Spinal cord (tissue), 10 donors: ENCODE measurements around the gene RXFP2. TPM values are rescaled to one million over a fixed set of nuclear protein-coding genes. Genes with fewer than 3 reads are reported as not detected.

Experiments used
- DNase-seq, 6 donors: peaks; one replicate each; pipeline versions ENCODE4 v3.0.0 to v3.0.0-alpha.2; 2013 to 2015; ENCODE audit warnings: low spot score in 6 of 6, low read depth in 4 of 6
- H3K27ac ChIP-seq: one replicate; pipeline ENCODE4 v1.5.1; 2013; ENCODE audit warnings: low read depth, low read length, control low read depth
- H3K27me3 ChIP-seq: one replicate; pipeline ENCODE4 v1.6.1; 2013; ENCODE audit warnings: low read length; ENCODE audit not compliant: control insufficient read depth, insufficient read depth
- H3K36me3 ChIP-seq: one replicate; pipeline ENCODE4 v1.6.1; 2013; ENCODE audit warnings: low read length; ENCODE audit not compliant: control insufficient read depth, insufficient read depth
- H3K4me1 ChIP-seq: one replicate; pipeline ENCODE4 v1.6.1; 2013; ENCODE audit warnings: low read length; ENCODE audit not compliant: control insufficient read depth, insufficient read depth
- H3K4me3 ChIP-seq: one replicate; pipeline ENCODE4 v1.5.1; 2013; ENCODE audit warnings: low read depth, low read length, control low read depth
- H3K9me3 ChIP-seq: one replicate; pipeline ENCODE4 v1.6.1; 2013; ENCODE audit warnings: low read length; ENCODE audit not compliant: control insufficient read depth, insufficient read depth
- WGBS: methylation state at CpG from one replicate; pipeline ENCODE4 v1.1.5; 2013; ENCODE audit warnings: missing lambda C conversion rate; ENCODE audit not compliant: insufficient coverage; 5-methylcytosine and 5-hydroxymethylcytosine counted together
- polyA plus RNA-seq, 2 donors: library from polyadenylated mRNA; unstranded; fragments of 120-200 nt; gene quantifications; one replicate each; pipeline ENCODE4 v1.2.1, GENCODE V29; 2013; ENCODE audit not compliant: insufficient read length in 2 of 2
- total RNA-seq, 2 donors: library from RNA; depleted of rRNA in 1 of 2; stranded (reverse); fragments of 120-200 nt in 1 of 2; fragments of >200 nt in 1 of 2; gene quantifications; one replicate each; pipeline versions ENCODE4 v1.2.3 to v1.2.4, GENCODE V29; 2013 to 2014
- donor health status: healthy.

The RXFP2 gene
- total and polyA plus RNA-seq, 4 donors: not detected

- no peak overlapping the region for H3K27ac ChIP-seq
- WGBS: 0% methylated on average over 73 of the region's 74 CpGs
- peak overlapping the region; percentile 61 for H3K4me3 ChIP-seq
- no peaks in the 10 kb centered on the region for H3K36me3 ChIP-seq
- H3K27me3 ChIP-seq: peaks cover 7% of the 10 kb centered on the region
- H3K9me3 ChIP-seq: no peaks in the 10 kb centered on the region
- peaks cover 3% of the 10 kb centered on the region for H3K4me1 ChIP-seq
- peak in 5 of 6 donors; percentile 84 to 97 (median 90) for DNase-seq
Observed at GRCh38 chr13:31846182-31846938, 107.0 kb downstream of the RXFP2 start.

DNA sequence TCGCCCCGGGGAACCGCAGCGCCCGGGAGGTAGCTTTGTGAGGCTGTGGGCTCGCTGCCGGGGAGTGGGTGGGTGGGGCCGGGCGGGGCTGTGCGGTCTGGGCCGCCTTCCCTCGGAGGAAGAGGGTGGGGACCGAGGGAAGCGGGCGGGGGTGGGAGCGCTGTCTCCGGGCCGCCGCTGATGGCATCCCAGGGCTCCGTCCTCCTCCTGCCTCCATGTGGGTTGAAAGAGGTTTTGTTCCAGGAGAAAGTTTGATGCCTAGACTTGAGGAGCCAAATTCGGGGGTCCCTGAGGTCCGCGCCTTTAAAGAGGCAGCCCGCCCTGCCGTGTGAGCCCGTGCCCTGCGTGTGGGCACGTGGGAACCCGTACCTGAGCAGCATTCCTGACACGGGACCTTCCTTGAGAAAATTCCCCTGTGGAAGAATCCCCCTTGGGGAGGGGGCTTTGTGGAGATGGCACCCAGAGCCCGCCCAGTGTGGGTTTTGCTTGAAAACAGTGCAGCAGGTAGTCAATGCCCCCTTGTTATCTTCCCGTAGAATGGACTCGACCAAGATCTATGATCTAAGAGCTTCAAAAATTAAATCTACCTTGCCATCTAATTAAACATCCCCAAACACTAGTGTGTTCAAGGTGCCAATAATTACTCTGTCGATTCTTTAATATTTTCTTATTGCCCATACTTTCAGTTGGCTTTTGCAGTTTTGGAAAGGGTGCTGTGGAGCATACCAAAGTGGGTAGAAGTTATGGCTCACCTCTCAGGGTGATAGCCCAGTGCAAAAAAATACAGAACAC lies 107.8 kb downstream of the RXFP2 start:
- no peaks in the 10 kb centered on the region for H3K9me3 ChIP-seq
- H3K27ac ChIP-seq: peak overlapping the region; percentile 8
- H3K4me1 ChIP-seq: peaks cover 3% of the 10 kb centered on the region
- no peaks in the 10 kb centered on the region for H3K36me3 ChIP-seq
- WGBS: 1% methylated on average over 25 of the region's 34 CpGs
- no peak for DNase-seq
- peaks cover 7% of the 10 kb centered on the region for H3K27me3 ChIP-seq
- peak overlapping the region; percentile 61 for H3K4me3 ChIP-seq

DNA sequence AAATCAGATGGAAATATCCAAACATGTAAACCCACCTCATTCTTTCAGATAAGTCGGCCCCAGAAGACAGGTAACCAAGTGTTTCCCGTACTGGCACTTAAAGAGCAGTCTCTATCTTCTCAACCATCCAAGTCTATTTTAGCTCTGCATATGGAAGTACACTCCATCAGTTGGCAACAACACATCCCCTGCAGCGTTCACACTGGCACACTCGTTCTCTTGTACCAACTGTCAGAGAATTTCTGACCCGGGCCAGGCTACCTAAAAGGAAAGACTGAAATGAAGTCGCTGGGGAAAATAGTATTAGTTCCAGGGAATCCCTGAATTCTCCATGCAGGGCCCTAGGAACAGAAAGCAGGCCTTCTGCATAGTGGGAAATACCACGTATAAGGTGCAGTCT lies 109.3 kb downstream of the RXFP2 start:
- peaks cover 7% of the 10 kb centered on the region for H3K27me3 ChIP-seq
- H3K4me1 ChIP-seq: peaks cover 3% of the 10 kb centered on the region
- no peak overlapping the region for H3K4me3 ChIP-seq
- H3K9me3 ChIP-seq: no peaks in the 10 kb centered on the region
- no peaks in the 10 kb centered on the region for H3K36me3 ChIP-seq
- no peak overlapping the region for H3K27ac ChIP-seq
- WGBS: 57% methylated on average over 5 of the region's 7 CpGs
- DNase-seq: peak in 1 of 6 donors; percentile 85

- peaks cover 3% of the 10 kb centered on the region for H3K4me1 ChIP-seq
- no CpG with 5 or more reads among the region's 4 CpGs for WGBS
- H3K4me3 ChIP-seq: no peak overlapping the region
- H3K36me3 ChIP-seq: no peaks in the 10 kb centered on the region
- no peaks in the 10 kb centered on the region for H3K9me3 ChIP-seq
- H3K27ac ChIP-seq: no peak overlapping the region
- peak in 1 of 6 donors; percentile 86 for DNase-seq
- peaks cover 7% of the 10 kb centered on the region for H3K27me3 ChIP-seq
Observed at GRCh38 chr13:31849206-31849605, 109.9 kb downstream of the RXFP2 start.

- DNase-seq: peak in 2 of 6 donors; percentile 84 to 90
- Histone ChIP-seq H3K4me3 (no peak overlapping the region), H3K9me3 (no peaks in the 10 kb centered on the region), H3K4me1 (peaks cover 3% of the 10 kb centered on the region), H3K36me3 (no peaks in the 10 kb centered on the region), H3K27ac (no peak overlapping the region), H3K27me3 (peaks cover 4% of the 10 kb centered on the region)
- no CpG with 5 or more reads among the region's 5 CpGs for WGBS
Observed at GRCh38 chr13:31850041-31850555, 110.8 kb downstream of the RXFP2 start.

DNA sequence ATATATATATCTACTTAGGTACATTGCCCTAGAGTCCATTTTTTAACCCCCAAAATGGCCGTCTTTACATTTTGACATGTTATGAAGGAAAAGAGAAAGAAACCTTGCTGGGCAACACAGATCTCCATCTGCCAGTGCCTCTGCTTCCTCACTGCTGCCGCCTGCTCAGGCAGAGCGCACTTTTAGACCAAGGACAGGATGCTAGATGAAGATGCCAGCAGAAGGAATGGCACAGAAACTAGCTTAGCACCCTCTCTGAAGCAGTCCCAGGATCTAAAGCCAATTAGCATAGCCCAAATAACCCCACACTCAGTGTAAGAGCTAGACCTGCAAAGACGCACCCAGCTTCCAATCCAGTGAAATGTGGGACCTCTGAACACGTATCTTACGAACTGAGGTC lies 111.9 kb downstream of the RXFP2 start:
- 92% methylated on average over 5 of the region's 6 CpGs for WGBS
- no peak overlapping the region for H3K4me3 ChIP-seq
- H3K9me3 ChIP-seq: no peaks in the 10 kb centered on the region
- H3K36me3 ChIP-seq: no peaks in the 10 kb centered on the region
- peaks cover 3% of the 10 kb centered on the region for H3K4me1 ChIP-seq
- peak in 1 of 6 donors; percentile 65 for DNase-seq
- H3K27ac ChIP-seq: no peak overlapping the region
- H3K27me3 ChIP-seq: peaks cover 4% of the 10 kb centered on the region
